GM19239 (cell line): ENCODE data around the gene NBEA.

Source experiments
- DNase-seq: peaks from one replicate; pipeline ENCODE4 v3.0.0; 2011; ENCODE audit warnings: low spot score; ENCODE audit not compliant: insufficient read length
- FAIRE-seq: peaks from 2 replicates; lab custom pipeline; 2011; peaks lifted over from hg19 to GRCh38; lab: Jason Lieb, UNC

Gene NBEA

DNA sequence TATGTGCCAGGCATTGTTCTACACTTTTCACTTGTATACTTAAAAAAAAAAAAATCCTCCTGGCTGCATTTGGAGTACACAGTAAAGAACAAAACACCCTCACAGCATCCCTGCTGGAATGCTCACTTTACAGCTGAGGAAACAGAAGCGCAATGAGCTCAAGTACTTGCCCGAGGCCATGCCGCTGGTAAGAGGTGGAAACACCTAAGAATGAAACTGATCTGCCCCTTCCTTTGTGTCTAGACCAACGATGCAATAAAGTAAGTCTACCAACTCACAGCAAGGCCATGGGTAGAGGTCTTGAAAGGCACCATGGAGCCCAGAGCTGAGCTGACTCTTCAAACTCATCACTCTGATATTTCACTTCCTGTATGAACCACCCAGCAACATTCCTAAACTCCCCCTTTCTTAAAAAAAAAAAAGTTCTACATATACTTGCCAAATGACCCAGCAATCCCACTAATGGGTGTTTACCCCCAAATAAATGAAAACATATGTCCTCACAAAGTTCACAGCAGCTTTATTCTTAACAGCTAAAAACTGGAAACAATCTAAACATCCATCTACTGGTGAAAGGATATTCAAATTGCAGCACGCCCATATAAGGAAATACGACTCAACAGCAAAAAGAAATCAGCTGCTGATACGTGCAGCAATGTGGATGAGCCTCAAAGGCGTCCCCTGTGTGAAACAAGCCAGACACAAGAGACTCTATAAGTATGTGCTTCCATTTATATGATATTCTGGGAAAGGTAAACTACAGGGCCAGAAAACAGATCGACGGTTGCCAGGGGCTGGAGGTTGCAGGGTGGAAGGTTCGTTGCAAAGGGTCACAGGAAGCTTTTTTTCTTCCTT is 771.1 kb downstream of the NBEA start:
- DNase-seq: no peak
- FAIRE-seq: no peak

GRCh38 chr13:35714121-35714520 is 772.1 kb downstream of the NBEA start:
- no peak for FAIRE-seq
- DNase-seq: no peak

DNA sequence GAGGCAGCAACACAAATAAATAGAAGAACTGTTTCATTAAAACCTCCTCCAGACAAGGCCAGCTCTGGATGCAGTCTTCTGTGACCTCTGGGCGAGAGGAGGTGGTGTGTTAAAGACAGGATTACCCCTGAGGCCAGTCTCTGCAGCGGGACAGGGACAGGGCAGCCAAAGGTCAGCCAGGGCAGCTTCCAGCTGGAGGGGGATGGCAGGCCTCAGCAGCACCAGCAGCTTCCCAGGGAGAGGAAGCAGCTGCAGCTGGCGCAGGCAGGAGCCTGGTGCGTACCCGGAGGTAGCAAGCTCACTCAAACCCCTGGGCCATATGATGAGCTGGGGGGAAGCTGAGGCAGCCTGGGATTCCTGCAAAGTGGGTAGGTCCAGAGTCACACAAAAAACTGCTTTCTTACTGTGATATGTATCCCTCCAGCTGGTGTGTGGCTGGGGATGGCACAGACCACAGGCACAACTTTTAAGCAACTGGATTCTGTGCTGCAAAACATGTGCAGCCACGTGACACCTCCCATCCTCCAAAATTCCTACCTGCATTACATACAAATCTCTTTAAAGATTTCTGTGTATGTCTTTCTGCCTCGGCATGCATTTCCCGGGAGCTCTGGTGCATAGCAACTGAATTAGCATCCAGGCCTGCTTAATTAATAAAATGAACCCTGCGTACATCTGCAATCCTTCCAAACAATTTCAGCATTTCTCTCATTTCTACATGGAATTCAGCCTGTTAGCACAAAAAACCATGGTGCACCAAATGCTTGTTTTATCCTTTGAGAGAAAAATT is 772.7 kb downstream of the NBEA start:
- no peak for DNase-seq
- FAIRE-seq: no peak

GRCh38 chr13:35716186-35716585 is 774.1 kb downstream of the NBEA start:
- FAIRE-seq: no peak
- DNase-seq: no peak

DNA sequence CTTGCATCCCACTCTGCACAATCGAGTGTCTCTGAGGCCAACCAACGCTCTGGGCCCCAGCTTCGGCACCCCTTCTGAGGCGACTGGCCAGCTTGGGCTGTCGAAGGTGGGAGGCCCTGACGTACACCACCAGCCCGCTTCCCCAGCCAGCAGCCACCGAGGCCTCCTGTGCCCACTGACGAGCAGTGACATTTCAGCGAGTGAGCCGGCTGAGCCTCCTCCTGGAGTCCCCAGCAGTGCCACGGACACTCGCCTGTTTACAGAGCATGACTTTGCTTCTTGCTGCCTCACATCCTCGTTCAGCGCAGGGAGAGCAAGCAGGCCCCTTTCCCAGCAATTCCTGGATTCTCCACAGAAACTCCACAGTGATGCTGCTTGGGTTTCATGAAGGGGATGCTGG is 774.7 kb downstream of the NBEA start:
- FAIRE-seq (no peak), DNase-seq (no peak)

DNA sequence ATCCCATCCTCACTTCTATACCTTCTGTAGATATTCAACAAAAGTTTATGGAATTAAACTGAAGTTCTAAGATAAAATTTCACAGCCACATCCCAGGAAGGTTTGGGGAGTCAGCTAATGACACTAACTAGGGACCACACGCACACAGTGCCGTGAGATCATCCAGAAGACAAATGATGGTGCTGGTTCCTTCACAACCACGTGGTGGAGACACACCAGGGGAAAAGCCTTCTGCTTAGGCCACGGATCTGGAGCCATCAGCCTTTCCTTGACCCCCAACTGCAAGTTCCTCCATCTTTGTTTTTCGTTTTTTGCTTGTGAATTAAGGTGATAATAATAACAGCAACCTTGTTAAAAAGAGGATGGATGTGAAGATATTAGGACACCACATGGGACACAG is 776.0 kb downstream of the NBEA start:
- FAIRE-seq (no peak), DNase-seq (no peak)

DNA sequence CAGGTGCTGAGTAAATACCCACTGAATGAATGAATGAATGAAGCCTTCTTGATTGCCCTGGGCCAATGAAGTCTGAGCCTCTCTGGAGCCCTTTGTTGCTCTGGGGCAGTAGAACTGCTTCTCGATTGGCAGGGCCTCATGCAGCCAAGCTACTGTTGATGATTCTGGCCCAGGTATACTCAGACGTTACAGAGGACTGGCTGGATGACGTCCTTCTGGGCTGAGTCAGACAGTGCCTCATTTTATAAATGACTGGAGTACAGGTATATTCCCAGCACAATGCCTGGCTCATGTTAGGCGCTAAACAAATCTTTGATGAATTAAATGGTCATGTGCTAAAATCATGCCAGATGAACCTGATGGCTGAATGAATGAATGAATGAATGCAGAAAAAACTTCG is 778.2 kb downstream of the NBEA start:
- DNase-seq (no peak), FAIRE-seq (no peak)

DNA sequence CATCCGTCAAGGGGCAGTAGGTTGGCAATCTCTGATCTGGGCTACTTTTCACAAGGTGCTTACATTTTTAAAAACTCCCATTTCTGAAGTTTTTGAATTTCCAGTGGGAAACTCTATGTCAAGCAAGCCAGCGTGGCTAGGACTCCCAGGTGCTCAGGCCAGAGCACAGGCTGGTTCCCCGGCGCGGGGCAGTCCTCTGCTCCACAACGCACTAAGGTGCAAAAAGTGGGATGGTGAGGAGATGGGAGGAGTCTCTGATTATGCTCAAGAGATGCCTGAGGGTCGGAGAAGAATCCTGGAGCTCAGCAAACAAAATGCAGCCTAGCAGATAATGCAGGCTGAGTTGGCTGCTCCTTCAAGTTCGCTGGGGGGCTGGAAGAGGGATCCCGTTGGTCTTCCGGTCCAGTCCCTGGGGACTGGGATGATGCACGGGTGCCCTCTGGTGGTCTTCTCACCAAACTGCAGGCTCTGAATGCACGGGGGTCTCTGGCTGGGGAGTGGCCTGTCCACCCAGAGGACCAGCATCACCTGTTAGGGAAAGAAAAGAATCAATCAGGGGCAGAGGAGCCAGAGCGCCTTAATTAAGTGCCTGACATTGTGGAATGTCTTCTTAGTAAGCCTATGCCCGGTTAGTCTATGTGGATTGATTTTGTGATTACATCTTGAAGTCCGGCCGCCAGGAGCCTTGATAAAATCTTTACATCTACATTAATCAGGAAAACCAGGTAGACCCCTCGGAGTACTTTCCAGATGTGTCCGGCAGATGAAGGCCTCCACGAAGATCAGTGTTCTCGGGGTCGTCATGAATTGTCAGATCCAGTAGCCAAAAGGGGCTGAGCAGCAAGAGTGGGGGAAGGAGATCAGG is 778.9 kb downstream of the NBEA start:
- FAIRE-seq: no peak
- DNase-seq: peak; percentile 36
